Astrocyte (in vitro differentiated cells and primary cell): ENCODE results near the gene VSIG2. TPM values are rescaled to one million over a fixed set of nuclear protein-coding genes. Genes with fewer than 3 reads are reported as not detected.
A peak's percentile ranks its signal among the peaks of the same experiment; 100 is the strongest.

ENCODE experiments used
- DNase-seq: peaks from one replicate; pipeline ENCODE4 v3.0.0-alpha.2; 2010; ENCODE audit warnings: low read depth
- FAIRE-seq: peaks from 2 replicates; lab custom pipeline; 2011; peaks lifted over from hg19 to GRCh38; lab: Jason Lieb, UNC
- H2AFZ ChIP-seq: 2 replicates; pipeline ENCODE4 v1.6.0; 2012; ENCODE audit warnings: low read depth, low read length, inconsistent platforms
- H3K27ac ChIP-seq: 2 replicates; pipeline ENCODE4 v1.5.1; 2011; ENCODE audit warnings: low read depth, low read length, inconsistent platforms
- H3K27me3 ChIP-seq: 2 replicates; pipeline ENCODE4 v1.6.0; 2011; ENCODE audit warnings: low read length, inconsistent platforms; ENCODE audit not compliant: insufficient read depth
- H3K36me3 ChIP-seq: 2 replicates; pipeline ENCODE4 v1.5.1; 2011; ENCODE audit warnings: low read length, inconsistent platforms; ENCODE audit not compliant: insufficient read depth
- H3K4me1 ChIP-seq: 2 replicates; pipeline ENCODE4 v1.5.1; 2011; ENCODE audit warnings: low read length, inconsistent platforms; ENCODE audit not compliant: insufficient read depth
- H3K4me2 ChIP-seq: 2 replicates; pipeline ENCODE4 v1.6.0; 2012; ENCODE audit warnings: low read length, inconsistent platforms
- H3K4me3 ChIP-seq: 2 replicates; pipeline ENCODE4 v1.5.1; 2011; ENCODE audit warnings: low read depth, mild to moderate bottlenecking, low read length, inconsistent platforms; ENCODE audit not compliant: insufficient read depth
- H3K79me2 ChIP-seq: 2 replicates; pipeline ENCODE4 v1.6.0; 2012; ENCODE audit warnings: mild to moderate bottlenecking, low read length, inconsistent platforms; ENCODE audit not compliant: insufficient read depth
- H3K9ac ChIP-seq: 2 replicates; pipeline ENCODE4 v1.6.0; 2012; ENCODE audit warnings: mild to moderate bottlenecking, low read length, inconsistent platforms
- H3K9me3 ChIP-seq: 2 replicates; pipeline ENCODE4 v1.5.1; 2012; ENCODE audit warnings: low read depth, mild to moderate bottlenecking, low read length, inconsistent platforms; ENCODE audit not compliant: insufficient read depth
- H4K20me1 ChIP-seq: 2 replicates; pipeline ENCODE4 v1.6.0; 2012; ENCODE audit warnings: low read length, inconsistent platforms; ENCODE audit not compliant: insufficient read depth
- H3K27ac Mint-ChIP-seq: one replicate; pipeline ENCODE4 v1.8.0; 2021; ENCODE audit warnings: mild to moderate bottlenecking, mixed read lengths; ENCODE audit not compliant: unreplicated experiment
- H3K27me3 Mint-ChIP-seq: one replicate; pipeline ENCODE4 v1.8.0; 2021; ENCODE audit warnings: low read depth, mixed read lengths; ENCODE audit not compliant: unreplicated experiment
- H3K36me3 Mint-ChIP-seq: one replicate; pipeline ENCODE4 v1.8.0; 2021; ENCODE audit warnings: low read depth, mixed read lengths; ENCODE audit not compliant: unreplicated experiment
- H3K4me1 Mint-ChIP-seq: one replicate; pipeline ENCODE4 v1.8.0; 2021; ENCODE audit warnings: low read depth, mixed read lengths; ENCODE audit not compliant: unreplicated experiment
- H3K4me3 Mint-ChIP-seq: one replicate; pipeline ENCODE4 v1.8.0; 2021; ENCODE audit warnings: mild to moderate bottlenecking, moderate library complexity, mixed read lengths; ENCODE audit not compliant: unreplicated experiment
- H3K9me3 Mint-ChIP-seq: one replicate; pipeline ENCODE4 v1.8.0; 2021; ENCODE audit warnings: mild to moderate bottlenecking, mixed read lengths; ENCODE audit not compliant: unreplicated experiment
- EZH2 ChIP-seq: IDR thresholded peaks from 2 replicates; pipeline ENCODE4 v1.6.1; 2012; ENCODE audit warnings: mild to moderate bottlenecking, low read length, inconsistent platforms; ENCODE audit not compliant: insufficient read depth
- total RNA-seq: library from RNA; stranded (reverse); gene quantifications from 2 replicates; pipeline ENCODE4 v1.2.1, GENCODE V29; 2021
- TF ChIP-seq, protein P1 (sequence below): IDR thresholded peaks from 2 replicates; pipeline ENCODE4 v1.5.1; 2011; ENCODE audit warnings: low read depth, mild to moderate bottlenecking, inconsistent platforms, low read length, moderate library complexity; ENCODE audit not compliant: insufficient read depth

The VSIG2 gene
- total RNA-seq, 1 donor from 2014 or later = 0.18 TPM

DNA sequence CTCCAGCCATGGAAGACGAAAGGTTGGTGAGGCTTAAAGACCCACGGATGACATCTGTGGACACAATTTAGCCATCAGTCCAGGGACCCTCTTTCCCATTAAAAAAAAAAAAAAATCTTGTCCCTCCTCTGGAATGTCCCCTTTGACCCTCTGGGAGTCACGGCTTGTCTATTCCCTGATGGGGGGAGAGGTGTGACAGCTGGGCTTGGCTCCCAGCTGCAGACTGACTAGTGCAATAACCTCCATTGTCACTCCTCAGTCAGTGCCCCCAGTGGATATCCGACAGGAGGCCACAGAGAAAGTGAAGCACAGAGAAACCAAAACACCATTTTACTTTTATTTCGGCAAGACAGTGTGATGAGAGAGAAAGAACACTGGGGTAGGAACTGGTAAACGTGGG, 2.7 kb upstream of the VSIG2 start:
- Mint-ChIP-seq H3K36me3 (peaks cover 3% of the 10 kb centered on the region), H3K27ac (no peak overlapping the region), H3K4me3 (no peak overlapping the region), H3K27me3 (peaks cover 57% of the 10 kb centered on the region), H3K4me1 (peaks cover 13% of the 10 kb centered on the region), H3K9me3 (no peaks in the 10 kb centered on the region)
- Histone ChIP-seq H2AFZ (no peak overlapping the region), H3K27me3 (peaks cover 22% of the 10 kb centered on the region), H3K27ac (no peak overlapping the region), H3K4me3 (no peak overlapping the region), H3K79me2 (no peaks in the 10 kb centered on the region), H3K4me2 (peak overlapping the region; percentile 47), H3K9ac (no peak overlapping the region), H3K9me3 (no peaks in the 10 kb centered on the region), H4K20me1 (no peaks in the 10 kb centered on the region), H3K4me1 (peaks cover 16% of the 10 kb centered on the region), H3K36me3 (no peaks in the 10 kb centered on the region)
- no peak for DNase-seq
- no peak for FAIRE-seq
- TF ChIP-seq EZH2 = no peak
- TF ChIP-seq, protein P1, sequence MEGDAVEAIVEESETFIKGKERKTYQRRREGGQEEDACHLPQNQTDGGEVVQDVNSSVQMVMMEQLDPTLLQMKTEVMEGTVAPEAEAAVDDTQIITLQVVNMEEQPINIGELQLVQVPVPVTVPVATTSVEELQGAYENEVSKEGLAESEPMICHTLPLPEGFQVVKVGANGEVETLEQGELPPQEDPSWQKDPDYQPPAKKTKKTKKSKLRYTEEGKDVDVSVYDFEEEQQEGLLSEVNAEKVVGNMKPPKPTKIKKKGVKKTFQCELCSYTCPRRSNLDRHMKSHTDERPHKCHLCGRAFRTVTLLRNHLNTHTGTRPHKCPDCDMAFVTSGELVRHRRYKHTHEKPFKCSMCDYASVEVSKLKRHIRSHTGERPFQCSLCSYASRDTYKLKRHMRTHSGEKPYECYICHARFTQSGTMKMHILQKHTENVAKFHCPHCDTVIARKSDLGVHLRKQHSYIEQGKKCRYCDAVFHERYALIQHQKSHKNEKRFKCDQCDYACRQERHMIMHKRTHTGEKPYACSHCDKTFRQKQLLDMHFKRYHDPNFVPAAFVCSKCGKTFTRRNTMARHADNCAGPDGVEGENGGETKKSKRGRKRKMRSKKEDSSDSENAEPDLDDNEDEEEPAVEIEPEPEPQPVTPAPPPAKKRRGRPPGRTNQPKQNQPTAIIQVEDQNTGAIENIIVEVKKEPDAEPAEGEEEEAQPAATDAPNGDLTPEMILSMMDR = no peak

DNA sequence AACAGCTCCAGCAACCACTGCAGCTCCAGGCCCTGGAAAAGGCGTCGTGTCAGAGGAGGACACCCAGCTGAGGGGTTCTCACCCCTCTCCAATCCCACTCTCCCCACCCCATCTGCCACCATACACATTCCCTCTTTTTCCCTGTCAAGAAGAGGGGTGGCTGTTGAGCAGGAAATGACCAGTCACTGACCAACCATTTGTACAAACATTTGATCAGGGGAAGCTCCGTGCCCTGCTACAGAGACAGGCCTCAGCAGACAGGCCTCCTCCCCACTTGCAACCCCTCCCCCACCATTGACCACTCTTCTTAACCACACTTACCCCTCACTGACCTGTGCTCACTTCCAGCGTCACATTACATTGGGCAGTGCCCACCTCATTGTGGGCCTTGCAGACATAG, 2.3 kb upstream of the VSIG2 start:
- Histone ChIP-seq H3K9me3 (no peaks in the 10 kb centered on the region), H3K9ac (no peak overlapping the region), H3K4me3 (no peak overlapping the region), H3K27me3 (peaks cover 20% of the 10 kb centered on the region), H3K79me2 (no peaks in the 10 kb centered on the region), H3K27ac (no peak overlapping the region), H3K4me1 (peaks cover 18% of the 10 kb centered on the region), H2AFZ (no peak overlapping the region), H3K4me2 (peak overlapping the region; percentile 47), H3K36me3 (no peaks in the 10 kb centered on the region), H4K20me1 (no peaks in the 10 kb centered on the region)
- no peak for DNase-seq
- Mint-ChIP-seq H3K36me3 (peaks cover 3% of the 10 kb centered on the region), H3K4me3 (no peak overlapping the region), H3K27me3 (peaks cover 60% of the 10 kb centered on the region), H3K9me3 (no peaks in the 10 kb centered on the region), H3K4me1 (peaks cover 13% of the 10 kb centered on the region), H3K27ac (no peak overlapping the region)
- TF ChIP-seq EZH2 = no peak
- TF ChIP-seq, protein P1 = no peak
- no peak for FAIRE-seq

DNA sequence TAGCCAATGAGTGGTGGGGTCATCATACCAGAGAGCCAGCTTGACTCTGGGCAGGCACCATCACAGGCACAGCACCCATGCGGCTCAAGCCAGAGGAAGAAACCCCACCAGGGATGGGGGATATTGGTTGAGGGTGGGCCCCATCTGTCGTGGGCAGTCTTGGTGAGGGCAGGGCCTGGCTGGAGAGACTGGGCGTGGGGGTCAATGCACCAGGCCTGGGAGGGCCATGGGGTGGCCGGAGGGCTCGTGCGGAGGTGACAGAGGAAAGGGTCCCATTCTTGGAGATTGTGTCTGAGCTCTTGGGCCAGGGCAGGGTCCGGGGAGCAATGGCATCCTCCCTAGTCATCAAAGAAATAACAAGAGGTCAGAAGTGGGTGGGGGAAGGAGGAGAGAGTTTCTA, 1.6 kb upstream of the VSIG2 start:
- H3K4me2 ChIP-seq = no peak overlapping the region
- Mint-ChIP-seq H3K36me3 (peaks cover 3% of the 10 kb centered on the region), H3K27ac (no peak overlapping the region), H3K27me3 (peaks cover 58% of the 10 kb centered on the region), H3K4me1 (peaks cover 15% of the 10 kb centered on the region), H3K4me3 (no peak overlapping the region), H3K9me3 (no peaks in the 10 kb centered on the region)
- peaks cover 23% of the 10 kb centered on the region for H3K4me1 ChIP-seq
- H3K9me3 ChIP-seq = no peaks in the 10 kb centered on the region
- no peak for DNase-seq
- no peak overlapping the region for H2AFZ ChIP-seq
- no peak for FAIRE-seq
- no peak overlapping the region for H3K9ac ChIP-seq
- no peak overlapping the region for H3K27ac ChIP-seq
- no peak overlapping the region for H3K4me3 ChIP-seq
- H3K36me3 ChIP-seq = no peaks in the 10 kb centered on the region
- no peaks in the 10 kb centered on the region for H3K79me2 ChIP-seq
- no peaks in the 10 kb centered on the region for H4K20me1 ChIP-seq
- no peak for TF ChIP-seq EZH2
- TF ChIP-seq, protein P1 = no peak
- peaks cover 14% of the 10 kb centered on the region for H3K27me3 ChIP-seq
